Suprapubic skin (tissue), 3 donors: ENCODE results near the gene SERF2.

Experiments used
- CTCF ChIP-seq, 2 donors: fragments of 200-600 bp in 1 of 2; fragments of 450-650 bp in 1 of 2; sonication (generic) in 1 of 2; IDR thresholded peaks; one replicate each; pipeline ENCODE4 v1.5.1; 2016 to 2019; ENCODE audit warnings: antibody characterized with exemption in 2 of 2, mild to moderate bottlenecking in 1 of 2, moderate library complexity in 1 of 2
- EP300 ChIP-seq: sonication (generic); formaldehyde crosslinking; IDR thresholded peaks from one replicate; pipeline ENCODE4 v1.6.1; 2017; ENCODE audit warnings: antibody characterized with exemption
- POLR2A ChIP-seq, 2 donors: fragments of 450-650 bp; IDR thresholded peaks; one replicate each; pipeline ENCODE4 v1.6.1; 2017; ENCODE audit warnings: antibody characterized with exemption in 2 of 2, mild to moderate bottlenecking in 2 of 2, moderate library complexity in 2 of 2

GRCh38 chr15:43775411-43775965 lies 16.6 kb upstream of the SERF2 start:
- TF ChIP-seq POLR2A (IDR thresholded peaks at IDR 0.05) (no peak), CTCF (IDR thresholded peaks at IDR 0.05) (peak; percentile 6 to 46), EP300 (no peak)
